A673 (cell line): ENCODE measurements around the gene ALKBH7. TPM values are rescaled to one million over a fixed set of nuclear protein-coding genes. Genes with fewer than 3 reads are reported as not detected.
A peak's percentile ranks its signal among the peaks of the same experiment; 100 is the strongest.
"Not testable (repeated sequence)": the region's sequence is repeated elsewhere in the genome, so short reads cannot be mapped to it uniquely, and the experiment has no call there.

Source experiments
- BruUV-seq: library from RNA; stranded (reverse); fragments of 400-500 nt; replicated peaks from 2 replicates; lab custom pipeline; 2021; lab: Mats Ljungman, UMichigan
- CTCF ChIA-PET: fragments of 300-600 bp; sonication (Branson Sonifier 250); formaldehyde crosslinking; loops from one replicate; lab custom pipeline; 2022; ENCODE audit warnings: antibody characterized with exemption; lab: Charles Lee
- POLR2A ChIA-PET: fragments of 300-600 bp; sonication (Branson Sonifier 250); formaldehyde crosslinking; loops from one replicate; lab custom pipeline; 2022; ENCODE audit warnings: antibody characterized with exemption; ENCODE audit not compliant: low non-redundant PET; lab: Charles Lee
- DNase-seq: peaks from one replicate; pipeline ENCODE4 v3.0.0-alpha.2; 2015; ENCODE audit warnings: low spot score
- H3K27ac ChIP-seq: fragments of 200-600 bp; sonication (generic); 2 replicates; pipeline ENCODE4 v1.5.1; 2016; ENCODE audit warnings: mixed run types, low read depth, mild to moderate bottlenecking, mixed read lengths, antibody characterized with exemption, low read length; ENCODE audit not compliant: poor library complexity, severe bottlenecking
- H3K27me3 ChIP-seq: fragments of 200-600 bp; sonication (generic); replicated peaks from 2 replicates; pipeline ENCODE4 v1.6.1; 2017; ENCODE audit warnings: mixed run types, low read depth, mild to moderate bottlenecking, mixed read lengths, antibody characterized with exemption, low read length; ENCODE audit not compliant: insufficient read depth, poor library complexity
- H3K36me3 ChIP-seq: fragments of 200-600 bp; sonication (generic); 2 replicates; pipeline ENCODE4 v1.6.1; 2016; ENCODE audit warnings: mixed run types, mild to moderate bottlenecking, mixed read lengths, antibody characterized with exemption, low read length; ENCODE audit not compliant: insufficient read depth, poor library complexity, severe bottlenecking
- H3K4me1 ChIP-seq: fragments of 200-600 bp; sonication (generic); 2 replicates; pipeline ENCODE4 v1.6.1; 2017; ENCODE audit warnings: mixed run types, mild to moderate bottlenecking, mixed read lengths, antibody characterized with exemption, low read length; ENCODE audit not compliant: insufficient read depth, poor library complexity, severe bottlenecking
- H3K4me3 ChIP-seq: fragments of 200-600 bp; sonication (generic); 2 replicates; pipeline ENCODE4 v1.5.1; 2016; ENCODE audit warnings: low read depth, mixed run types, mild to moderate bottlenecking, mixed read lengths, low read length; ENCODE audit not compliant: poor library complexity, severe bottlenecking
- H3K9me3 ChIP-seq: fragments of 200-600 bp; sonication (generic); 2 replicates; pipeline ENCODE4 v1.6.1; 2016; ENCODE audit warnings: mixed run types, low read depth, mild to moderate bottlenecking, mixed read lengths, antibody characterized with exemption, low read length; ENCODE audit not compliant: poor library complexity, severe bottlenecking
- EZH2 ChIP-seq: fragments of 200-600 bp; sonication (generic); IDR thresholded peaks from 2 replicates; pipeline ENCODE4 v1.6.1; 2017; ENCODE audit warnings: borderline replicate concordance, low read depth, mild to moderate bottlenecking, mixed read lengths, antibody characterized with exemption, low read length; ENCODE audit not compliant: poor library complexity, severe bottlenecking
- intact Hi-C: fragments of 100-400 bp; cut with micrococcal nuclease; formaldehyde crosslinking; loops from one replicate; pipeline ENCODE4 v1.10.0; 2022; ENCODE audit not compliant: unreplicated experiment
- total RNA-seq: library from RNA; stranded (reverse); gene quantifications from 2 replicates; pipeline ENCODE4 v1.2.3, GENCODE V29; 2021
- TF ChIP-seq, protein P1 (sequence below): fragments of 300-800, 200-600 bp; sonication (generic); conservative IDR thresholded peaks from 2 replicates; pipeline ENCODE4 v1.5.1; 2017; ENCODE audit warnings: low read depth, mild to moderate bottlenecking, antibody characterized with exemption, low read length, moderate library complexity, mixed read lengths

Gene ALKBH7
- total RNA-seq, 1 experiment from 2014 or later, result 30.6 TPM

DNA sequence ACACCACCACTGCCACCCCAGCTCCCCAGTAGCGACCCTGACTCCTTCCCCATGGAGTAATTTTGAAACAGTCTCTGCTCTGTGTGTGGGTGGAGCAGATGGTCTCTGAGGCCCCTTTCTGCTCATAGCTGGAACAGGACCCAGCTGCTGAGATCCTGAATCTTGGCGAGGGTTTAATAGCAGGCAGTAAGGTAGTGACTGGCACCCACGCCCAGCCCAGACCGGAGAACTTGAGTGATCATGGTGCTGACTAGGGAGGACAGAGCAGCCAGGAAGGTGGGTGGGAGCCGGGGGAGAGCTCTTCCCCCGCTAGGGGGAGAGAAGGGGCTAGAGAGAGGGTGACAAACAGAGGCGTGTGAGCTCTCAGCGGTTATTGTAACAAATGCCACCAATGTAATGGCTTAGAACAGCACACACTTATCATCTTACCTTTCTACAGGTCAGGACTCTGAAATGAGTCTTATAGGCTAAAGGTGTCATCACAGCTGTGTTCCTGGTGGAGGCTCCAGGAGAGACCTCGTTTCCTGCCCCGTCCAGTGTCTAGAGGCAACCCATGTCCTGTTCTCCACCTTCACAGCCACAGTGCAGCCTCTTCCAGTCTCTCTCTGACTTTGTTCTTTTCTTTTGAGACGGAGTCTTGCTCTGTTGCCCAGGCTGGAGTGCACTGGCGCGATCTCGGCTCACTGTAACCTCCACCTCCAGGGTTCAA, 31.9 kb upstream of the ALKBH7 start:
- intact Hi-C loops, result no loop called here
- Histone ChIP-seq H3K4me1 (peaks cover 11% of the 10 kb centered on the region), H3K9me3 (no peaks in the 10 kb centered on the region), H3K4me3 (no peak overlapping the region), H3K27ac (peak overlapping the region; percentile 51), H3K36me3 (no peaks in the 10 kb centered on the region), H3K27me3 (no peaks in the 10 kb centered on the region)
- ChIA-PET POLR2A (interaction anchor here (0.7 kb wide), 1 partner anchor 54 kb away, joined by 9 read pairs; no protein-coding TSS in a partner anchor), CTCF (interaction anchor here (0.5 to 1.2 kb wide), 2 partner anchors 8 to 21 kb away, joined by 3 to 4 read pairs; partner anchors contain the start of gene CLPP)
- TF ChIP-seq, protein P1, sequence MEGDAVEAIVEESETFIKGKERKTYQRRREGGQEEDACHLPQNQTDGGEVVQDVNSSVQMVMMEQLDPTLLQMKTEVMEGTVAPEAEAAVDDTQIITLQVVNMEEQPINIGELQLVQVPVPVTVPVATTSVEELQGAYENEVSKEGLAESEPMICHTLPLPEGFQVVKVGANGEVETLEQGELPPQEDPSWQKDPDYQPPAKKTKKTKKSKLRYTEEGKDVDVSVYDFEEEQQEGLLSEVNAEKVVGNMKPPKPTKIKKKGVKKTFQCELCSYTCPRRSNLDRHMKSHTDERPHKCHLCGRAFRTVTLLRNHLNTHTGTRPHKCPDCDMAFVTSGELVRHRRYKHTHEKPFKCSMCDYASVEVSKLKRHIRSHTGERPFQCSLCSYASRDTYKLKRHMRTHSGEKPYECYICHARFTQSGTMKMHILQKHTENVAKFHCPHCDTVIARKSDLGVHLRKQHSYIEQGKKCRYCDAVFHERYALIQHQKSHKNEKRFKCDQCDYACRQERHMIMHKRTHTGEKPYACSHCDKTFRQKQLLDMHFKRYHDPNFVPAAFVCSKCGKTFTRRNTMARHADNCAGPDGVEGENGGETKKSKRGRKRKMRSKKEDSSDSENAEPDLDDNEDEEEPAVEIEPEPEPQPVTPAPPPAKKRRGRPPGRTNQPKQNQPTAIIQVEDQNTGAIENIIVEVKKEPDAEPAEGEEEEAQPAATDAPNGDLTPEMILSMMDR, result peak; percentile 42
- TF ChIP-seq EZH2, result no peak
- BruUV-seq, result no TSS peak
- DNase-seq, result peak; percentile 61

DNA sequence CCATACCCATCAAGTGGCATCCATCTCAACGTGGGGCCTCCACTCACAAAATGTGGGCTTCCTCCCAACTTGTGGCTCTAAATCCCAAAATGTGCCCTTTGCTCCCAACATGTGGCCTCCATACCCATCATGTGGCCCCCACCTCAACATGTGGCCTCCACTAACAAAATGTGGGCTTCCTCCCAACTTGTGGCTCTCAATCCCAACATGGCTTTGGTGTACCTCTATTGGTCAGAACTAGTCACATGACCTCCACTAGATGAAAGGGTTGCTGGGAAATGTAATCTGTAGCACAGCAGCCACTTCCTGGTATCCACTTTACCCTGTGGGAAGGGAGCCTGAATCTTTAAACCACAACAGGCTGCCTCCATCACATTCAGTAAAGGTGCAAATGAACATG, 29.1 kb upstream of the ALKBH7 start:
- H3K36me3 ChIP-seq, result no peaks in the 10 kb centered on the region
- no peaks in the 10 kb centered on the region for H3K9me3 ChIP-seq
- CTCF ChIA-PET, result no interaction called here
- TF ChIP-seq, protein P1, result no peak
- no peak for TF ChIP-seq EZH2
- POLR2A ChIA-PET, result no interaction called here
- H3K4me1 ChIP-seq, result peaks cover 11% of the 10 kb centered on the region
- intact Hi-C loops, result no loop called here
- H3K27ac ChIP-seq, result no peak overlapping the region
- no TSS peak for BruUV-seq
- H3K27me3 ChIP-seq, result no peaks in the 10 kb centered on the region
- peak; percentile 30 for DNase-seq
- no peak overlapping the region for H3K4me3 ChIP-seq

DNA sequence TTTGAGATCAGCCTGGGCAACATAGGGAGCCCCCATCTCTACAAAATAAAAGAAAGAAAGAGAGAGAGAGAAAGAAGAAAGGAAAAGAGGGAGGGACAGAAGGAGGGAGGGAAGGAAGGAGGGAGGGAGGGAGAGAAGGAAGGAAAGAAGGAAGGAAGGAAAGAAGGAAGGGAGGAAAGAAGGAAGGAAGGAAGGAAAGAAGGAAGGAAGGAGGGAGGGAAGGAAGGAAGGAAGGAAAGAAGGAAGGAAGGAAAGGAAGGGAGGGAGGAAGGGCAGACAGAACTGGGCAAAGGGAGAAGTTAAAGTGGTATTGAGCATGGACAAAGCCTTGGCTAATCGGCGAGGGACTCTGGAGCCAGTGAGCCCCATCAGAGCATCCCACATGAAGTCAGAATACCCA, 23.3 kb upstream of the ALKBH7 start:
- POLR2A ChIA-PET, result not testable (repeated sequence)

More for the DNA sequence above, 23.3 kb upstream of the ALKBH7 start:
- DNase-seq, H3K4me3 ChIP-seq, H3K4me1 ChIP-seq, H3K27me3 ChIP-seq, intact Hi-C loops, BruUV-seq, H3K9me3 ChIP-seq, H3K36me3 ChIP-seq, CTCF ChIA-PET, H3K27ac ChIP-seq: not testable (repeated sequence)
